HG03521 (cell line): ENCODE results near the gene CEP112.
"Not testable (repeated sequence)": the region's sequence is repeated elsewhere in the genome, so short reads cannot be mapped to it uniquely, and the experiment has no call there.

ENCODE experiments used
- ATAC-seq: cut with Tn5 transposase; IDR thresholded peaks from one replicate; pipeline ENCODE4 v1.9.1; 2021; ENCODE audit warnings: mild to moderate bottlenecking, moderate library complexity; ENCODE audit not compliant: unreplicated experiment

CEP112 gene

DNA sequence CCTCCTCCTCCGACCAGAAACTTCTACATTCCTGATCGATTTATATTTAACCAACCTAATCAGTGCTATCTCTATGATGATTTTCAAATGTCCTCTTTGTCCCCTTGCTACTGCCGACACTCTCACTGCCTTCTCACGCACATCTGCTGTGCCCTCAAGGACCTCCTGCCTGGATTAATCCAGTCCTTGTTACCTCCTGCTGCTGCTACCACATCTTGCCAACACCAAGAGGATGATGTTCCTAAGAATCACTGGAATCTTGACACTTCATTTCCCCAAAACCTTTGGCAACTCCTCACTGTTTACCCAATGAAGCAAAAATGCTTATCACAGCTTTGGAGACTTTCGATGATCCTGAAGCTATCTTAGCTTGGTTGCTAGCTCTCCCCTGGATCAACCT is 343.2 kb downstream of the CEP112 start:
- no peak for ATAC-seq

DNA sequence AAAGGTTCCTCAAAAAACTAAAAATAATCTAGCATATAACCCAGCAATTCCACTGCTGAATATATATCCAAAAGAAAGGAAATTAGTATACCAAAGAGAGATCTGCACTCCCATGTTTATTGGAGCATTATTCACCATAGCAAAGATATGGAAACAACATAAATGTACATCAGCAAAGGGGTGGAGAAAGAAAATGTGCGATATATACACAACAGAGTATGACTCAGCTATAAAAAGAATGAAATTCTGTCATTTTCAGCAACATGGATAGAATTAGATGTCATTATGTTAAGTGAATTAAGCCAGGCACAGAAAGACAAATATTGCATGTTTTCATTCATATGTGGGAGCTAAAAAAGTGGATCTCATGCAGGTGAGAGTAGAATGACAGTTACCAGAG is 350.8 kb downstream of the CEP112 start:
- no peak for ATAC-seq

DNA sequence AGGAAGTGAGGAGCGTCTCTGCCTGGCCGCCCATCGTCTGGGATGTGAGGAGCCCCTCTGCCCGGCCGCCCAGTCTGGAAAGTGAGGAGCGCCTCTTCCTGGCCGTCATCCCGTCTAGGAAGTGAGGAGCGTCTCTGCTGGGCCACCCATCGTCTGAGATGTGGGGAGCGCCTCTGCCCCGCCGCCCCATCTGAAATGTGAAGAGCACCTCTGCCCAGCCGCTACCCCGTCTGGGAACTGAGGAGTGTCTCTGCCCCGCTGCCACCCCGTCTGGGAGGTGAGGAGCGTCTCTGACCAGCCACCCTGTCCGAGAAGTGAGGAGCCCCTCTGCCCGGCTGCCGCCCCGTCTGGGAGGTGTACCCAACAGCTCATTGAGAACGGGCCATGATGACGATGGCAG is 354.7 kb downstream of the CEP112 start:
- not testable (repeated sequence) for ATAC-seq

DNA sequence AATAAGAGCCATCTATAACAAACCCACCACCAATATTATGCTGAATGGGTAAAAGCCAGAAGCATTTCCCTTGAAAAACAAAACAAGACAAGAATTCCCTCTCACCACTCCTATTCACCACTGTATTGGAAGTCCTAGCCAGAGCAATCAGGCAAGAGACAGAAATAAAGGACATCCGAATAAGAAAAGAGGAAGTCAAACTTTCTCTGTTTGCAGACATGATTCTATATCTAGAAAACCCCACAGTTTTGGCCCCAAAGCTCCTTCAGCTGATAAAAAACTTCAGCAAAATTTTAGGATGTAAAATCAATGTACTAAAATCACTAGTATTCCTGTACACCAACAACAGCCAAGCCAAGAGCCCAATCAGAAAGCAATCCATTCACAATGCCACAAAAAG is 358.7 kb downstream of the CEP112 start:
- no peak for ATAC-seq

DNA sequence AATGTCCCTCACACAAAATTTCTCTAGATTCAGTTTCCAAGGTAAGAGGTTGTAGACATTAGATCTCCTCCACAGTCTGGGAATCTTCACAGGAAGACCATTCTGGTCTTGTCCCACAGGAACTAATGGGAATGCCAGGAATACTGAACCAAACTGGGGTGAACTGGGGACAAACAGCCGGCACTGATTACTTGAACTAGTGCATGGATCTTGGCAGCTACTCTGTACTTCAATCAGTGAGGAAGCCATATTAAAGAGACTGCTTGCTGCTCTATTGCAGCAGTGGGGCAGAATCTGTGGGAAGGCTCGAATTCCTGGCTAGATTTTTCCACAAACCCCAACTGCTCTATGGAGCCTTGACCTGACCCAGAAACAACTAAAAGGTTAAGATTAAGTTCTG is 361.6 kb downstream of the CEP112 start:
- no peak for ATAC-seq

DNA sequence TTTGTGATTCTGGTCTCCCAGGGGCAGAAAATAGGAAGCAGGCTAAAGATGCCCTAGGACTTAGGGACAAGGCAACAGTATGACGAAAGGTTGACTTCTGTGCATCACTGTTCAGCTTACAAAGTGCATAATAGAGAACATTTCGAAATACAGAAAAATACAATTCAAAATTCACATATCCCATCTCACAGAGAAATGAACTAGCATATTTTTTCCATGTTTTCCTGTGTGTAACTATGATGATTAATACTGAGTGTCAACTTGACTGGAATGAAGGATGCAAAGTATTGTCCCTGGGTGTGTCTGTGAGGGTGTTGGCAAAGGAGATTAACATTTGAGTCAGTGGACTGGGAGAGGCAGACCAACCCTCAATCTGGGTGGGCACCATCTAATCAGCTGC is 365.4 kb downstream of the CEP112 start:
- not testable (repeated sequence) for ATAC-seq

DNA sequence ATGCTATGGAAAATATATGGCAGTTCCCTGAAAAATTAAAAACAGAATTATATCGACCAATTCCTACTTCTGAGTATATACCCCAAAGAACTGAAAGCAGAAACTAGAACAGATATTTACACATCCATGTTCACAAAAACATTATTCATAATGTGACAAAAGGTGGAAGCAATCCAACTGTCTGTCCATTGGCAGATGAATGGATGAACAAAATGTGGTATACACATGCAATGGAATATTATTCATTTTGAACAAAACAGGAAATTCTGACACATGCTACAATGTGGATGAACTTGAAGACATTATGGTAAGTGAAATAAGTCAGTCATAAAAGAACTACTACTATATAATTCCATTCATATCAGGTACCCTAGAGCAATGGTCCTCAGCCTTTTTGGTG is 367.0 kb downstream of the CEP112 start:
- ATAC-seq = no peak

DNA sequence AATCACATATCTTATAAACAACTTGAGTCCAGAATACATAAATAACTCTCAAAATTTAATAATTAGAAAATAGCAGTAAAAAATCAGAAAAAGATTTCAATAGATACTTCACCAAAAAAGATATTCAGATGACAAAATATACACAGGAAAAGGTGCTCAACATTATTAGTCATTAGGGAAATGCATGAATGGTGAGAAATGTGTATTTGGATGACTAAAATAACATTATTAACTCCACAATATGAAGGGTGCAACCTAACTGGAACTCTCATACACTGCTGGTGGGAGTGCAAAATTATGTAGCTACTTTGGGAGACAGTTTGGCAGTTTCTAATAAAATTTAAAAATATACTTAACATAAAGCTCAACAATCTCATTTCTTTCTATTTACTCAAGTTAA is 368.2 kb downstream of the CEP112 start:
- ATAC-seq = no peak

DNA sequence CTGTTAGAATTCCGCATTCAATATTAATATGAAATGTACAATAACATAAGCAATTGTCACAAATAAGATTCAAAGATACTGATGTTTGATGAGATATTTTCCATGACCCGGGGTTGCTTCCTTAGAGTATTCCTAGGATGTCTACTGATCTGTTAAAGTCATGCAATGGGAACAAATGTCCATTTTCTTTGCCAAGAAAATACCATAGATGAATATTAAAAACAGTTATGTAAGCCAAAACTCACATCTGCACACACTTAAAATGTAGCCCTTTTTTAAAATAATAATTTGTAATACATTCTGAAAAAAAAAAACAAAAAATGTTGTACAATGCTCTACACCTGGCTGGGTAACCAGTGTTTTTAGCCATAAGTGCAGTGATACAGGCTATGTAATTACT is 371.1 kb downstream of the CEP112 start:
- ATAC-seq = no peak

DNA sequence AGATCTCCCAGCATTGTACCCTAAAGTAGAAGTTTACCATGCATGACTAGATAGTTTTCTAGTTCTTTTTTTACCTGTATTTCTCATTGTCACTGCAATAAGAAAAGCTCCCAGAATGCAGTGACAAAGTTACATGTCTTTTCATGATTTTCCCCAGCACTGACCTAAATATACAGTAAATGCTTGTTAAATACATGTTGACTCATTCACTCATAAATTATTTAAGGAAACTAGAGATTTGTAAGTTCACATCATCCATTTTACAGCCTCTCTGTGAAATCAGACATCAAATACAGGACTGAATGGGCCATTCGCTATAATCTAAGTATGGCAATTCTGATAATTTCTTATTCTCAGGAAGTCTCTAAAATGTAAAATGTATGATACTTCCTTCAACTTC is 371.6 kb downstream of the CEP112 start:
- no peak for ATAC-seq

DNA sequence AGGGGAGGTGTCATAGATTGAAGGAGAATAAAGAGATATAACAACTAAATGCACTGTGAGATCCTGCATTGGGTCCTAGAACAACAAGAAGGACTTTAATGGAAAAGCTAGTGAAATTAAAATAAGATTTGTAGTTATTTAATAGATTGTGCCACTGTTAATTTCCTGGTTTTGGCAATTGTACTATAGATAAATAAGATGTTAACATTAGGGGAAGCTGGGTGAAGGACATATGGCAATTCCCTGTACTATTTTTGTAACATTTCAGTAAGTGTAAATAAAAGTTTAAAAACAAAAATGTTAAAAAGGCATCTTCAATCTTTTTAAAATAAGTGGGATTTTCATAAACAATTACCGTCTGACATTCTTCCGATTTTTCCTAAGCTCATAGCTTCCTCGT is 372.1 kb downstream of the CEP112 start:
- no peak for ATAC-seq

DNA sequence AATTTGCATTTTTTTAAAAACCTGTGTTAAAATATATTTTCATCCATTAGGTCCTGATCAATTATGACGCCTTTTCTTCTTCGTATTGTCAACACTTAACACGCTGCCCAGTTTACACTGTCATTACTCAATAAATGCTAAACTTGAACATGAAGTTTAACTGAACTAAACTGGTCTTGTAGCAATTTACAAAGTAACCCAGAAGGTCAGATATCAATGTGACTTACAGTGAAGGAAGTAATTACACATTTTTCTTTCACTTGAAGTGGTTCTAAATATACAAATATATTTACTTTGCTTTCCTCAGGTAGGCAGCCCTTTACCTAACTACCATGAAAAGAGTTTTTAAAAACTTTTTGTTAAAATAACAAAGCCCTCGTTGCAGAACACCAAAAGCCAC is 374.0 kb downstream of the CEP112 start:
- no peak for ATAC-seq

DNA sequence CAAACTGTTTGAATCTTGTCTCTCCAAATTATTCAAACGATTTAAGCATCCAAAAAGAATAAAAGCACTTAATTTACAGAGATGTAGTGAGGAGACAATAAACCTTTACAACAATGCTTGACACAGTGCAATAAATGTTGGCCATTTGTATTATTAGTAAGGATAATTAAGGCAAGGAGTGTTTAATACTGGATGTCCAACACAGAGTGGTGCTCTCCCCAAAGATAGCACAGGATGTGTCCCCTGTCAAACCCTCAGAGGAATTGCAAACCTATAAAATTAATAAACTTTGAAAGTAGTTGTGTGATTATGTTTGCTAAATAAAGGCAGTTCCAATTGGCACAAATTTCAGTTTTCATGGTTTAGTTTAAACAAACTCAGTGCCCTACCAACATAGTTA is 377.5 kb downstream of the CEP112 start:
- no peak for ATAC-seq

DNA sequence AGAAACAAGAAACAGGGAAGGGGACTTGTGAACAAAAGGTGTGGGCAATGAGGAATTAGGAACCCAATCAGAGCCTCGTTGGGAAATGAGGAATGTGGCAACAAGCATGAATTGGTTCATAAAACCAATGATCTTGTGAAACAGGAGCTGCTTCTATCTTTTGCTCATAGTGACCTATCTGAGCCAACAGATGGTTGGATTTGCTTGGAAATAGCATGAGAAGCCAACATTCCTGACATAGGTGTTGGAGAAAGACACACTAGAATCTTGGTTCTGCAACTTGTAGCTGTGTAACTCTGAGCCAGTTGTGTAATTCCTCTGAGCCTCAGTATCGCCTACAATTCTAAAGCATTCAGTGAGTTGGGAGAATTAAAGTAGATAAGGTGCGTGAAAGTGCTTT is 378.6 kb downstream of the CEP112 start:
- ATAC-seq = no peak

DNA sequence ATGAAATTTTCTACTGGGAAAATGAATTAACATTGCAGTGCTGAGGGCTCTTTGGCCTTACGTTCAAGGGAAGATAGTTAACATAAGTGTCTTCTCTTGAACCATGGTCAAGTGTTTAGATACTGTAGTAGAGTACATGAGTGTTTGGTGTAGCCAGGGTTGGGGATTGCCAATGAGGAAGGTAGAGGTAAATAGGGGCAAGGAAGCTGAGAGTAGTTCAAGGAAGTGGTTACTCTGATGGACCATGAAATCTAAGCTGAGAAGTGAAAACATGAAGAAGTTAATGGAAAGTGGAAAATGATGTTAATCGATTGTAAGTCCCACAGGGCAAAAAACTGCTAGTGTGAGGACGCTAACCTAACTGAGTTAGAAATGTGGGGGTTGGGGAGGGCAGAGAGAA is 380.9 kb downstream of the CEP112 start:
- no peak for ATAC-seq

DNA sequence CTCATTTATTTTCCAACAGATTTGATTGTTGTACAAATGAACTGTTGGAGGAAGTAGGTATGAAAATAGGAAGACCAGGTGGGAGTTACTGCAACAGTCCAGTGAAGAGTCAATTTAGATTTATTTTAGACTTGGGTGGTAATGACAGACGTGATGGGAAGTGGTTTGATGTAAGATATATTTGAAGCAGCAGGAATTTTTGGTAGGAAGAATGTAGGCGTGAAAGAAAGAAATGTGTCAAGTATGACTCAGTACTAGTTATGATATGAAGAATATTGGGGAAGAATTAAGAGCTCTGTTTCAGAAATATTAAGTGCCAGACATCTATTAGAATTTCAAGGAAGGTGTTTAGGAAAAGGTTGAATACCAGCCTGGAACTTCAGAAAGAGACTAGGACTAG is 382.6 kb downstream of the CEP112 start:
- no peak for ATAC-seq

DNA sequence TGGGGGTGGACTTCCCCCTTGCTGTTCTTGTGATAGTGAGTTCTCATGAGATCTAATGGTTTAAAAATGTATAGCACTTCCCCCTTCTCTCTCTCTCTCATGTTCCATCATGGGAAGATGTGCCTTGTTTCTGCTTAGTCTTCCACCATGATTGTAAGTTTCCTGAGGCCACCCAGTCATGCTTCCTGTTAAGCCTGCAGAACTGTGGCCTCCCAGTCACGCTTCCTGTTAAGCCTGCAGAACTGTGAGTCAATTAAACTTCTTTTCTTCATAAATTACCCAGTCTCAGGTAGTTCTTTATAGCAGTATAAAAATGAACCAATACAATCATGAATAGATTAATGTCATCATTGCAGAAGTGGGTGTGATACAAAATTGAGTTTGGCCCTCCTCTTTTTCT is 383.4 kb downstream of the CEP112 start:
- not testable (repeated sequence) for ATAC-seq

DNA sequence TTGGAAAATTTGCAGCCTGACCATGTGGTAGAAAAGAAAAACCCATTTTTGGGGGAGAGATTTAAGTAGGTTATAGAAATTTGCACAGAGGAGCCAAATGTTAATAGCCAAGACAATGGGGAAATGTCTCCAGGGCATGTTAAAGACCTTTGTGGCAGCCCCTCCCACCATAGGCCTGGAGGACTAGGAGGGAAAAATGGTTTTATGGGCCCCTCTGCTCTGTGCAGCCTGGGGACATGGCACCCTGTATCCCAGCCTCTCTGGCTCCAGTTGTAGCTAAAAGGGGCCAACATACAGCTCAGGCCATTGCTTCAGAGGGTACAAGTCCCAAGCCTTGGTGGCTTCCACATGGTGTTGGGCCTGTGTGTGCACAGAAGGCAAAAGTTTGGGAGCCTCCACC is 384.6 kb downstream of the CEP112 start:
- no peak for ATAC-seq

DNA sequence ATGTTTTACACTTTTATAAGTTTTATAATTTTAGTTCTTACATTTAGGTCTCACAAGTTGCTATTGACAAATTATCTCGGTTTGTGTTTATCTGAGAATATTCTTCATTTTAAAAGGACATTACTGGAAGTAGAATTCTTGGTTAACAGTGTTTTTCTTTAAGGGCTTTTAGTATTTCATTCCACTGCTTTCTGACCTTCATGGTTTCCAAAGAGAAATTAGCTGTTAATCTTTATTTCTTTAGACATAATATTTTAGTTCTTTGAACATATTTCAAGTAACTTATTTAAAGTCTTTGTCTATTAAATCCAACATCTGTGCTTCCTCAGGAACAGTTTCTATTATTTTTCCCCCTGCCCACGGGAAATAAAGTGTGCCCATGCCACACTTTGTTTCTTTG is 390.4 kb downstream of the CEP112 start:
- ATAC-seq = no peak

DNA sequence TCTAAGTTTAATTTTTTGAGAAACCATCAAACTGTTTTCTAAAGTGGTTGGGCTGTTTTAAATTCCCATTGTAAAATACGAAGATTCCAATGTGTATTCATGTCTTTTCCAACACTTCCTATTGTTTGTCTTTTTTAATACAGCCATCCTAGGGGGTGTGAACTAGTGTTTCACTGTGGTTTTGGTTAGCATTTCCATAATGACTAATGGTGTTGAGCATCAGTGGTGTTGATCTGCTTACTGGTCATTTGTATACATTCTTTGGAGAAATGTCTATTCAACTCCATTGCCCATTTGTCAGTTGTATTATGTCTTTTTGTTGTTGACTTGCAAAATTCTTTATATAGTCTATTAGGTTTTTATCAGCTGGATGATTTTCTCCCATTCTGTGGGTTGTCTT is 391.3 kb downstream of the CEP112 start:
- ATAC-seq = no peak

DNA sequence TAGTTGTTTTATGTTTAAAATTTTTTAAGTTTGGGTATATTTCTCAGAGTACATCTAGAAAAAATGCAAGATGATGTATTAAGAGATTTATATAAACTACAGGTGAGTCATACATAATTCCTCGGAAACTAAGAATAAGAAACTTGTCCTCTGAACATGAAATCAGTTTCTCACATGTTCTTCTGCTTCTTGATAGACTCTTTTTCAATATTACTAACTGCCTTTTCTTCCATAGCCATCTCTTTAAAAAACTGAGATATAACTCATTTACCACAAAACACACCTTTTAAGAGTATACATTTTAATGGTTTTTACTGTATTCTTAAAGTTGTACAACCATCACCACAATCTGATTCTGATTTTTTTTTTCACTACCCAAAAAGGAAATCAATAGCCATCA is 392.1 kb downstream of the CEP112 start:
- ATAC-seq = no peak

DNA sequence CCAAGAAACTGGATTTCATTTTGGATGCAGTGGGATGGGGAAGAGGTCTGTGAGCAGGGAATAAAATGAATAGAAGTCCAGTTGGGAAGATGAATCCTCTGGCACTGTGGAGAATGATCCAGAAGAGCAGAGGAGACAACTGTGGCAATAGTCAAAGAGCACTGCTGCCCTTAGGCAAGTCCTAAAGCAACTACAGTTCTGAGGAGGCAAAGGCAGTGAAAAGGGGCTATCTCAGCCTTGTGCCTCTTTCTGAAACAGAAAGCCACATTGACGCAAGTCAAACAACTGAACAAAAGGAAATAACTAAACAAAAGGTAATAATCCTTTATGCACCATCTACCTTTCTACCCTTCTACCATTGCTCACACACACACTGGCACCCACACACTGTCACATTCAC is 392.5 kb downstream of the CEP112 start:
- no peak for ATAC-seq

DNA sequence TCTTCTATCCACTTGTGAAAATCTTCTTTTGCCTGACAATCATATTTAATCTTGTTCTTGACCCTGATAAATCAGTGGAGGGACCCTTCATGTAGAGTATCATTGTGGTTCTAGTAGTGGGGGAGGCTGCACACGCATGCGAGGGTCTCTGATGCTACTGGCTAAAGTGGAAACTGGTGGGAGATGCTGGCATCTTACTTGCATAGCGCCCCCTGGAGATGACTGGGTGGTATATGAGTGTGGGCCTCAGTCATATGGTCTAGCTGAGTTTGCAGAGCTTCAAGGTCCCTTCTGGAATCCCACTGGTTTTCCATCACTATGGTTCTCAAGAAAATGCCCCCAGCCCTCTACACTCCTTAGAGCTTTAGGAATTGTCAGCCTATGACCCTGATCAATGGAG is 394.1 kb downstream of the CEP112 start:
- no peak for ATAC-seq

DNA sequence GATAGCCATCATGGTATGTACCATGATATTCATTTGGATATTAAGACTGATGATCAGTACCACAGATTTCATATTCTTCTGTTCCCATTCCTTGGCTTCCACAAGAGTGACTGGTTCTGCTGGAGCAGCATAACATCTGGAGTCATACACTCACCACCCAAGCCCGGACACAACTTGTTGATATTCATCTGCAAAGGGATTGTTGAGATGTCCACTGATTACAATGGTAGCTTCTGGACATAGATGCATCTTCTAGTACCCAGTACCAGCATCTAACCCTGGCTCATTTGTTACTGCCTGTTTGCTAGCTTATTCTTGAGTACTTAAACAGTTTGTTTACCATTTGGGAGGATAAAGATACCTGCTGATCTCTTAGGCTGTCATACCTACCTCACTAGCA is 394.8 kb downstream of the CEP112 start:
- no peak for ATAC-seq
